Stimulated activated CD4-positive, alpha-beta T cell treated with anti-CD3 and anti-CD28 coated beads, Interleukin-15, amount 100 ng/mL, for 1 hour (primary cell): ENCODE measurements around the gene NXT1.
"Not testable (repeated sequence)": the region's sequence is repeated elsewhere in the genome, so short reads cannot be mapped to it uniquely, and the experiment has no call there.

Experiments used
- DNase-seq, 2 donors: peaks; one replicate each; pipeline ENCODE4 v3.0.0-alpha.2; 2020; ENCODE audit warnings: low read depth in 1 of 2, low spot score in 1 of 2

The NXT1 gene

DNA sequence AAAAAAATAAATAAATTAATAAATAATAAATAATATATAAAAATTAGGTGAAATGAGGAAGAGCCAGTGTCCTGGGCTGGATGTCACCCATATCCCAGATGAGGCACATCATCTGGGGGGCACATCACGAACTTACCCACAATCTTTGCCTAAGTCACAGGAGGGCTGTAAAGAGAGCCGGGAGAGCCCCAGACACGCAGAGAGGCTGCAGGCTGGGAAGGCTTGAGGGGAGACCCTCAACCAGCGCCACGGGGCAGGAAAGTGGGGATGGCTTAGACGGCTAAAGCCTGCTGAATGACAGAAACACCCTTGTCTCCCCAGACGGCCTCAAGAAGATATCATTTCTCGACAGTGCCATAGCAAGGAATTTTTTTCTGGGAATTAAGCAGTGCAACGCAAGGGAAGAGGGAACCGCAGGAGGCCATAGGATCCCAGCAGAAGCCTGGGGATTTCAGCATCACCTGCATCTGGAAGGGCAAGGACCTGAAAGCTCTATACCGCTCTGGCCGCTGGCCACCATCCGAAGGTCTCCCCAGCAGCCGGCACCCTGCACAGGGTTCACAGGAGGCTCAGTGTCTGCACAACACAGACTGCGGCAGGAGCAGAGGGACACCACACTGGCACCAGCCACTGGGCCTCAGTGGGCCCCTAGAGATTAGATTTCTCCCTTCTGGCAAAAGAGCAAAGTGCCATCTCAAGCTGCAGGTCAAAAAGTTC, 22.8 kb upstream of the NXT1 start:
- DNase-seq: no peak

DNA sequence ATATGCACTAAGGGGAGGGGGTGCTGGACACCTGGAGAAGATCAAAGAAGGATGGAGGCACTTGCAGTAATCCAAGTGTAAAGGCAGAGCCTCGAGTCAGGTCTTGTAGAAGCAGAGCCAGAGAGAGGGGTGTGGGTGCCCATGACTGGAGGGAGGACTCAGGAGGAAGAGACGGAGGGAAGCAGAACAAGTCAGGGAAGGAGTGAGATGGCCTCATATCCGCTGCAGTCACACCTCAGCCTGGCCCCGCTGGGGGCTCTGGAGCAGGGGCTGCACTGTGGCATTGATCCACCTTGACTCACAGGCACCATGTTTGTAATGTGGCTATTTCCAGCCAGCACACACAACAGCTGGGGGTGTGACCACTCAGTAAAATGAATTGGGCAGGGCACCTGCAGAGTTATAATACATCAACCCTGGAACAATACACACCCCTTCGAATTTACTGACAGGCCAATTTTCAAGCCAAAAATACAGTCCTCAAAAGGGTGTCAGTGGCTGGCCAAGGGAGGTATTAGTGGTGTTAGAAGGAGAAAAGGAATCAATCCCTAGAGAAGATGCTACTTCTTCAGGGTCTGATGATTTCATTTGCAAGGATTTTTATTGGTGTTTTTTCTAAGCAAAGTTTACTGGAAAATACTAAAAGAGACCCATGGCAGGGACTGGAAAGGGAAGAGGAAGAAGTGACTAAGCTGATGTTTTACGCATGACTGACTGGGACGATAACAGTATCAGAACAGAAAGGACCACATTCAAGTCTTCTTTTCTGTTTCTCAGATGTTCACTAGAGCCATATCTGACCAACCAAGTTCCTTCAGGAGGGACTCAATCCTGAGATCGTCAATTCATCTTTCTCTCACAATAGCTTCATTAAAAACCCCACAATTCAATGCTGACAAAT, 18.9 kb upstream of the NXT1 start:
- DNase-seq: no peak

DNA sequence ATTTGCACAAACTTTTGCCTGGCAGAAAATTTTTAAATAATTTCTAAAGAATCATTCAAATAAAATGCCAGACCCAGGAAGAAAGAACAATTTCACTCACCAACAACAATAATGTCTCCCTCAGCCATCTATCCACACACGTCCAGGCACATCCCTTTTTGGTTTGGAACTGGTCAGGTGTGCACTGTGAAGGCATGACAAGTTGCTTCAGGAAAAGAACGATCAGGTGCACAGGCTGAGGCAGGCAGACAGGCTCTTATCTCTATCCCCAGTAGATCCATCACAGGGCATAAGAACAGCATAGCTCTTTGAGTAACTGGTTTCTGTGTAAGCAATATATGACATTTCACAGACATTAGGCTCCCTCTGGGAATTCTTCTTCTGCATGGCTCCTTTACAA, 18.1 kb upstream of the NXT1 start:
- DNase-seq: no peak

DNA sequence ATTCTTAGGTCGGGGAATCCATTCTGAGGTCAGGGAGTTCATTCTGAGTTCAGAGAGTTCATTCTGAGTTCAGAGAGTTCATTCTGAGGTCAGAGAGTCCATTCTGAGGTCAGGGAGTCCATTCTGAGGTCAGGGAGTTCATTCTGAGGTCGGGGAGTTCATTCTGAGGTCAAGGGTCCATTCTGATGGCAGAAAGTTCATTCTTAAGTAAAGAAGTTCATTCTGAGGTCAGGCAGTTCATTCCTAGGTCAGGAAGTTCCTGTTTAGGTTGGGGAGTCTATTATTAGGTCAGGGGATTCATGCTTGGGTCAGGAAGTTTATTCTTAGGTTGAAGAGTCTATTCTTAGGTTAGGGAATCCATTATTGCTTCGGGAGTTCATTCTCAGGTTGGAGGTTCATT, 16.5 kb upstream of the NXT1 start:
- DNase-seq: no peak

DNA sequence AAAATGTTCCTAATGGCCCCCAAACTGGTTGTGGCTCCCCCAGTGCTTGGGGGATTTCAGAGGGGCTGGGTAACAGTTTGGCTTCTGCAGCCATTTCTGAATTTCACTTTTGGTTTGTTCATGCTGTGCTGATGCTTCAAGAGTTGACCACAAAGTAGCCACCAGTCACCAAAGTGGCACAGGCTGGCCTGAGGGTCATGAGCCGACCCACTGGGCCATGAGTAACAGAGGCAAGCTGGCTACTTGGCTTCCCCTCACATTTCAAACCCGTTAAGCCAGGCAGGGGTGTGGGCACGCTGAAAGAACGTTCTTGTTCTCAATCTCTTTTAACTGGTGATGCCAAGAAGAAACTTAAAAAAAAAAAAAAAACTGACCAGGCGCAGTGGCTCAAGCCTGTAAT, 15.1 kb upstream of the NXT1 start:
- no peak for DNase-seq

DNA sequence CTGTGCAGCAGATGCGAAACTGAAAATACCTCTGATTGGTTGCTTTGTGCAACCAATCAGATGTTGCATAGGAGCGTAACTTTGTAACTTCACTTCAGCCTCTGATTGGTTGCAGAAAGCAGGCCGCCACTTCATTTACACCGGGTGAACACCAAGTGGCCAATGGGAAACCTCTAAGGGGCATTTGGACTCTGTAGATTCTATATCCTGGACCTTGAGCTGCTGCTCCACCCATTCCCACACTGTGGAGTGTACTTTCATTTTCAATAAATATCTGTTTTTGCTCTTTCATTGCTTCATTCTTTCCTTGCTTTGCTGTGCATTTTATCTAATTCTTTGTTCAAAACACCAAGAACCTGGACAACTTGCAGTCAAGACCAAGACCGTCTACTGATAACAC, 14.1 kb upstream of the NXT1 start:
- DNase-seq: no peak

DNA sequence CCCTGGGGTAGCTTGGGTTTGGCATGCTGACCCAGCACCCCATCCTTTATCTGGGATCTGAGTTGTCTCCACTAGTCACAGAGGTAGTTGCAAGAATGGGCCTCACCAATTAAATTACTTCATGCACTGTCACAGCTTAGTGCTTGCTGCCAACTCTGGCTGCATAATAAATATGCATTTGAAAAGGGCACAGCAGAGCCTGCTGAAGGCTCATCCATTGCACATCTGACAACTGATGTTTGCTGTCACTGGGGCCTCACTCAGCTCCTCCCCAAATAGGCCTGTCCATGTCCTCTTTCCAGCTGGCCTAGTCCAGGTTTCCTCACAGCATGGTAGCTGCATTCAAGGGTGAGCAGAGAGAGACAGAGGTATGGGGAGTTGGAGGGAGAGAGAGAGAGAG, 13.3 kb upstream of the NXT1 start:
- no peak for DNase-seq

DNA sequence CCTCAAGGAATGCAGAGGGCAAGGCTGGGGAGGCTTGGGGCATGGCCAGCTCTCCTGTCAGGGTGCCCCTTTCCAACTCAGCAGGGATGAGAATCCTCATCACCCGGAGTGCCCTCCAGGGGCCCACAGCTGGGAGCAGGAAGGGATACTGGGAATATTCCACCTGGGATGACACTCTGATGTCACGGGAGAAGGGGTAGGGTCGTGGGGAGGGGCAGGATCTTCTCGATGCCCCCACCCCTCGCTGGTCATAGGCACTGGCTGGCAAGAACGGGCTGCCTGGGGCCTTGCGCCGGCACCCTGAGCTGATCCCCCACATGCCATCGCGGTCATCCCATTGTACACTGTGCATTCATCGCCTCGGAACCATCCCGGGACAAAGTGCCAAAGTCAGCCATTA, 10.6 kb upstream of the NXT1 start:
- DNase-seq: no peak

DNA sequence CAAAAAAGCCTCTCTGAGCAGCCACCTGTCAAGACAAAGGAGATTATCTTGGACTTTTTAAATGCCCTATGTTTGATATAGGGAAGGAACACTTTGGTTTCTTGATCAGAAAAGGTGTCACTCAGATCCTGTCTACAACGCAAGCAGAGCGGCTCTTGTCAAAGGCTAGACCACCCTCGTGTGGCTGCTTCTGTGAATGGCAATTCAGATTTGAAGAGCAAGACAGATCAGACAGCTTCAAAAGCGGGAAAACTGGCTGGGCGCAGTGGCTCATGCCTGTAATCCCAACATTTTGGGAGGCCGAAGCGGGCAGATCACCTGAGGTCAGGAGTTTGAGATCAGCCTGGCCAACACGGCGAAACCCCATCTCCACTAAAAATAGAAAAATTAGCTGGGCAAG, 10.1 kb upstream of the NXT1 start:
- DNase-seq: no peak

DNA sequence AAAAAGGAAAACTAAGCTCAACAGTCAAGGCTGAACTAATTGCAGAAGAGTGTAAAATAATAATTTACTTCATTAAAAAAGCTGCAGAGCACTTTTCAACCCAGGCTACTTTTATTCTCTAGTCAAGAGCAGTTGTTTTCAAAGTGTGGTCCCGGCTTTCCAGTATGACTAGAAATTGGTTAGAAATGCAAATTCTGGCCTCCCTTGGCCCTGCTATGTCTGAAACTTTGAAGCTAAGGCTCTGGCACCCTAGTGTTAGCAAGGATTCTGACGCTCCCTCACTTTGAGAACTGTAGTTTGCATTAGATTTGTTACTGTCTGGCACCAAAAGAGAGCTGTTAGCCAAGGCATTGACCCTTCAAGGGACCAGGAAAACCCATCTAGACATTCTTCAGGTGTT, 9.5 kb upstream of the NXT1 start:
- DNase-seq: no peak

DNA sequence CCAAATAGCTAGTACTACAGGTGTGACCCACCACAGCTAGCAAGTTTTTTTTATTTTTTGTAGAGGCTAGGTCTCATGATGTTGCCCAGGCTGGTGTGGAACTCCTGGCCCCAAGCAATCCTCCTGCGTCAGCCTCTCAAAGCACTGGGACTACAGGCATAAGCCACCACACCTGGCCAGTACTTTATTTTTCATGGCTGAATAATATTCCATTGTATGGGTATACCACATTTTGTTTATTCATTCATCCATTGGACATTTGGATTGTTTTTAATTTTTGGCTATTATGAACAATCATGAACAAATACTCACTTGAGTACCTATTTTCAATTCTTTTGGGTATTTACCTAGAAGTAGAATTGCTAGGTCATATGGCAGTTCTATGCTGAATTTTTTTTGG, 7.0 kb upstream of the NXT1 start:
- no peak for DNase-seq

DNA sequence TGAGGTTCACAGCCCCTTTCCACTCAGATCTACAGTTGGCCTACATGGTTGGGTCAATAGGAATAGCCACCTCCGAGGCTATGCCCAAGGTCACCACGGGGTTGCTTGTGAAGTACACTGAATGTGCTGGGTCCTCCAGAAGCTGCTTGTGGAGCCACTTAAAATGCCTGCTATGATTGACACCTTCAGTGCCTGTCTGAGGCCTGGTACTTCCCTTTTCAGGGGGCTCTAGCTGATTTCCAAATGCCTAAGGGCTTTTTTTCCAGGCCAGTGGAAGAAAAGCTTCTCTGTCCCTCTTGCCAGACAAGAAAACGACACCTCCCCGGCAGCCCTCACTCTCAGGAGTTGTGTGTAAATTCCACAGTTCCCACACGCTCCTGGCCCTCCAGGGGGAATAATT, 6.3 kb upstream of the NXT1 start:
- DNase-seq: no peak

DNA sequence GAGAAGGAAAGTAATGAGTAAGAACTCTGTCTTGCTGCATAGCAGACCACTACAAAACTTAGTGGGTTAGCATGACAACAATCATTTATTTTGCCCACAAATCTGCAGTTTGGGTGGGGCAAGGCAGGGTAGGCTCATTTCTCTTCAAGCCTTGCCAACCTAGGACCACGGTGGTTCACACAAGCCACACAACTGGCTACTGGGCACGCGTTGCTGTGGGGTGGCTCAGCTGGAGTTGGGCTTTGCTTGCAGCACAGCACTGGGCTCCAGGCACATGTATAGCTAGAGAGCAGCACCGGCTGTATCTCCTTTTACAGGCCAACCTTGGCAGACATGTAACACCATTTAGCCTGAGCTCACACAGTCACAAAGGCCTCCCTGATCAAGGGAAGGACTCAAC, 4.6 kb upstream of the NXT1 start:
- no peak for DNase-seq

DNA sequence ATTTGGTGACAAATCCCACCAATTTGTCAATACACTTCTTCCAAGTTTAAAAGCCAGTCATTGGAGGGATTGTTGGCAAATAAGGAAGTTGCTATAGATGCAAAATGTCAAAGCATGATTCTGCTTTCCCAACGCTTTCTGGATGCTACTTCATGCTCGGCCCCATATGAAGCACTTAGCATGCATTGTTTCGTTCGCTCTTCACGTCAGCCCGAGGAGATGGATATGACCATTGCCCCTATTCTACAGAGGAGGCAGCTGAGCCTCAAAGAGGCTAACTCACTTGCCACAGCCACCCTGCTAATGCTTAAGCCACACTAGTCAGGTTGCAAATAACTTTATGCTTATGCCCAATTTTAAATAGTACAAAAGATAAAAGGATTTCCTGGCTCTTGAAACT, 2.8 kb upstream of the NXT1 start:
- no peak for DNase-seq

DNA sequence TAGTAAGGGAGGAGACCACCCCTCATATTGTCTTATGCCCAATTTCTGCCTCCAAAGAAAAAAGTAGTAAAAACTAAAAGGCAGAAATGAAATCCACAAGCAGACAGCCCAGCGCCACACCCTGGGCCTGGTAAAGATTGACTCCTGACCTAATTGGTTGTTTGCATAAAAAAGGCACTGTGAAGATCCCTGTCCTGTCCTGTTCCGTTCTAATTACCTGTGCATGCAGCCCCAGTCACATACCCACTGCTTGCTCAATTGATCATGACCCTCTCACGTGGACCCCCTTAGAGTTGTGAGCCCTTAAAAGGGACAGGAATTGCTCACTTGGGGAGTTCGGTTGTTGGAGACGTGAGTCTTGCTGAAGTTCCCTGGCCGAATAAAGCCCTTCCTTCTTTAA, 2.1 kb upstream of the NXT1 start:
- DNase-seq: not testable (repeated sequence)

DNA sequence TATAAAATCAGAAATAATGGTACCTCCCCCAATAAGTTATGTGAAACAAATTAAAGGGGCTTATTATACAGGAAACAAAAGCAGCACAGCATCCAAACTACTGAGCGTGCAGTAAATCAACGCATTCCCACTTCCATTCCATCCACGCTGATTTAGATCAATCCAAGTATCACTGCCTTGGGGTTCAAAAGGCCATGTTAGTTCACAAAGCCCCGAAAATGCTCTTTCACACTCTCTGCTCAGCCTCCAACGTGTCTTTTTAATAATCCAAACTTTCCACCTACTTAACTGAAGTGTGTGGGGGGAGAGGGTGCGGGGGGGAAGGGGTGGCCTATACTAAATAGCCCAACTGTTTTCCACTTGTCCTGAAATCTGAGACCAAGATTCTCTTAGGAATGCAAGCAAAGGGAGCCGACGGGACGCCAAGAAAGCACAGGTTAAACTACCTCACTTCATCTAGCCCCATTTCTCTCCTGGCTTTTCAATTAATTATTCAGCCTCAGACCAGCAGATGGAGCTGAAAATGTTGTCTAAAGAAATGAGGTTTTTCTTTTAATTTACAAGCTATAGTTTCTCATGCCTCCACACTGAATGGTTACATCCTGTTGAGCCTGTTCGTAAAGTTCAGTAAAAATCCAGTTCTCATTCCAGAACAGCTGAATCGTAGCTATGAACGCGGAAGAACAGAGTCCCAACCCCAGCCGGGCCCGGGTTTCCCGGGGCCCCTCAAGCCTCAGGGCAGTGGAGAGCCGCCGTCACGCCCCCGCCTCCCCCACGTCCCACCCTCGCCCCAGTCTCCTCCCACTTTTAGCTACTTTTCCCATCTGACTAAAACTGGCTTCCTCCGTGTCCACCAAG, 1.0 kb upstream of the NXT1 start:
- peak; percentile 63 for DNase-seq

DNA sequence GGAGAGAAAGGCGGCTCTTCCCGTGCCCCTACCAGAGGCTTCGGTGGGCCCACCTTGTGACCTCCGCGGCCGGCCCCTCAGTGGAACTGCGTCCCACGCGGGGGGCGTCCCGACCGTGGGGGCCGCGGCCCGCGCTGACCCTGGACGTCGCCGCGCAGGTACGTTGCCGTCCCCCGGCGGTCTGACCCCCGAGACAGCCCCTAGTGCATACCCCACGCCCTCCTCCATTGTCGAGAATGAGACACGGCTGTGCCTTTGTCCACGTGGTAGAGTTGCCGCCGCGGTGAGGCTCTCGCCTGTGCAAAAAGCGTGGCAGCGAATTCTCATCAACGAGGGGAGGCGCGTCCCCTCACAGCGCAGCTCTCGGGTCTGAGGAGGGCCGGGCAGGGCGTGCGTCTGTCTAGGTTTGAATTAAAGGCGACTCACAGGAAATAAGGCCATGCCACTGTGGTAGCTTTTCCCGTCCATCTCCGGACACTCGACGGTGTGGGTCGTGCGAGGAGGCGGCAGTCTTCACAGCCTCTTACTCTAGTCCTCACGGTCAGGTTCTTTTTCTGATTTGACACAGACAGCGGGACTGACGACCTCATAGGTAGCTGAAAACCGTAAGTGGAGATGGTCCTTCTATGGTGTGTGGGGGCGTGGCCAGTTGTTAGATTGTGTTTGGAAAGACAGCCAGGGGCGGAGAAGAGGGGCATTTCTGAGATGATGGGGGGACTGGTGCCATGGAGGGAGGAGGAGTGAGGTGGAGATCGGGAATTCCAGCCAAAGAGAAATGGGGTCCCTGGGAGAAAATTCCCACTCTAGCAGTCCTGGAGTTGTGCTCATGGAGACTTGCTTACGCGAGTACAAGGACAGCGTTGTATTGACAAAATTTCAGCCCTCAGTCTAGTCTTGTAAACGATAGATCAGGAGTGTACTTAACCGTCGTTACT, 580 bp downstream of the NXT1 start:
- DNase-seq: peak in 1 of 2 donors; percentile 38

DNA sequence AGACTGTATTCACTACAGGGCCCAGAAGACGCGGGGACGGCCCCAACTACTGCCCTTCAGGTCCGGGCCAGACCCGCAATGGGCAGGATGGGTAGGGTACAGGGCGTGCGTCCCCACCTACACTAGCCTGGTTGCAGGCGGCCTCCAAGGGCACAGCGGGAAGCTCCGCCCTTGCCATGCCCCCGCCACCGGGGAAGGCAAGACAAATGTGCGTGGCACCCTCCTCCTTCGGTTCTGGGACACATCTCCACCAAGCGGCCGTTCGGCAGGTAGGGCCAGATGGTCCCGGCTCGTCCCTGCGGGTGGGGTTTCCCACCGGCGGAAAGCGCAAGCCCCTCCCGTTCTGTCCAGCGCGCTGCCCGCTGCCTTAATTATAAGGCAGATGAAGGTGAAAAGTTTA, 5.6 kb downstream of the NXT1 start:
- DNase-seq: no peak

DNA sequence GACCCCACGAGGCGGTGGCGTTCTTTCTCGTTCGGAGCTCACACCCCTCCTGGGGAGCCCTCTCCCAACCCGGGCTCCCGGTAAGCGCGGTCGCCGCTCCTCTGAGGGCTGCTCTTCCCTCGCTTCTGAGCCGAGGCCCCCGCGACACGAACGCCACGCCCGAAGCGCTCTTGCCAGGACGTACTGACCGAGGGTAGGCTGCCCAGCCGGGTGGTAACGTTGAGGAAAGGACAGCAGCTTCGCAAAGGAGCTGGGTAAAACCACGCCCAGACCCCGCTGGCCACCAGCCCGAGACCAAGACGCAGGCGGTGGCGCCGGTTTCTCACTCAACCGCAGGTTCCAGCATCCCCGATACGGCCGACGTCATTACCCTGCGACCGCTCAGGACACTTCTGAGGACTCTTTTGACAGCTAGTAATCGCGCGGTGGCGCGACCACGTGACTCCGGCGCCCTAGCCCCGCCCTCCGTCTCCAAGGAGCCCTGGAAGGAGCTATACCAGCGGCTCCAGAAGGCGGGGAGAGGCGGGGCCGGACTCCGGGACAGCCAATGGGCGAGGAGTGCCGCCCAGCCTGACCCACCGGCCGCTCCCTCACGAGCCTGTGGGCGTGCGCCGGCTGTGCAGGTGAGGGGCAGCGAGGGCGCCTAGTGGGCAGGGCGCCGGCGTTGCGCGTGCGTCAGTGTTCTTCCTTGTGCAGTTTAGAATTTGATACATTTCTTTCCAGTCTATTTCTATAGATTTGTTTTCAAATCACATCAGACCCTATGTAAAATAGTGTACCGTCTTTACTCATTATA, 7.4 kb downstream of the NXT1 start:
- peak; percentile 99 for DNase-seq

DNA sequence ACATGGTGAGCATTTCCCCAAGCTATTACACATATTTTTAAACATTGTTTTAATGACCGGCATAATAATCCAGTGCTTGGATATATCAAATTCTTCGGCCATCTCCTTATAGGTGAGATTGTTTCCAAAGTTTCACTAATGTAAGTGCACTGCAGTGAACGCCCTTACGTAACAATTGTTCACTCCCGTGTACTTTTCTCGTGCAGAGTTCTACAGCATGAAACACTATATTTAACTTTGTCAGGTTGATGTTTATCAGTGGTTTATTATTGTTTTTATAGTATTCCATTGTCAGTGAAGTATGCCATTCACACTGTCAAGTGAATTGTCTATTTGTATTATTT, 7.9 kb downstream of the NXT1 start:
- no peak for DNase-seq
